ENCODE measurements around the gene SCN2B.
"Not testable (repeated sequence)": the region's sequence is repeated elsewhere in the genome, so short reads cannot be mapped to it uniquely, and the experiment has no call there.

SCN2B gene

GRCh38 chr11:118205606-118206378 is 29.4 kb upstream of the SCN2B start:
- DNase-seq, result no peak

GRCh38 chr11:118202599-118203422 is 26.4 kb upstream of the SCN2B start:
- DNase-seq, result peak in 1 of 2 donors; percentile 43

GRCh38 chr11:118201966-118202365 is 25.5 kb upstream of the SCN2B start:
- no peak for DNase-seq

GRCh38 chr11:118200901-118201680 is 24.7 kb upstream of the SCN2B start:
- peak in 1 of 2 donors; percentile 45 for DNase-seq

- no peak for DNase-seq
Observed at GRCh38 chr11:118200497-118200896, 24.1 kb upstream of the SCN2B start.

- no peak for DNase-seq
Observed at GRCh38 chr11:118199135-118199534, 22.7 kb upstream of the SCN2B start.

- DNase-seq, result peak; percentile 81 to 82
Observed at GRCh38 chr11:118198370-118198769, 21.9 kb upstream of the SCN2B start.

- DNase-seq, result no peak
Observed at GRCh38 chr11:118194835-118195627, 18.6 kb upstream of the SCN2B start.

GRCh38 chr11:118193910-118194566 is 17.6 kb upstream of the SCN2B start:
- no peak for DNase-seq

- not testable (repeated sequence) for DNase-seq
Observed at GRCh38 chr11:118192817-118193216, 16.4 kb upstream of the SCN2B start.

GRCh38 chr11:118190942-118191506 is 14.6 kb upstream of the SCN2B start:
- DNase-seq, result not testable (repeated sequence)

- DNase-seq, result no peak
Observed at GRCh38 chr11:118186346-118187107, 10.1 kb upstream of the SCN2B start.

- DNase-seq, result no peak
Observed at GRCh38 chr11:118184784-118185579, 8.5 kb upstream of the SCN2B start.

- DNase-seq, result not testable (repeated sequence)
Observed at GRCh38 chr11:118183691-118184090, 7.3 kb upstream of the SCN2B start.

GRCh38 chr11:118180300-118180703 is 3.9 kb upstream of the SCN2B start:
- DNase-seq, result no peak

- no peak for DNase-seq
Observed at GRCh38 chr11:118176778-118177134, 317 bp upstream of the SCN2B start.

GRCh38 chr11:118175031-118175992 is 1.1 kb downstream of the SCN2B start:
- DNase-seq, result no peak

GRCh38 chr11:118174006-118174567 is 2.4 kb downstream of the SCN2B start:
- no peak for DNase-seq
